Measurements from ENCODE around the gene PNPLA2. TPM values are rescaled to one million over a fixed set of nuclear protein-coding genes. Genes with fewer than 3 reads are reported as not detected.

Gene PNPLA2
- total and polyA plus RNA-seq, 5 donors from 2014 or later = 23.9 to 195 (median 24.9) TPM

GRCh38 chr11:821512-822371 is 3.0 kb downstream of the PNPLA2 start:
- peaks cover 0 to 32% (median 10%) of the 10 kb centered on the region in 4 donors for H3K4me1 Mint-ChIP-seq
- Histone ChIP-seq H3K27me3 (ENCODE audit: control insufficient read depth, insufficient read depth, low read length) (no peaks in the 10 kb centered on the region), H3K4me1 (ENCODE audit: control insufficient read depth, insufficient read depth, low read length, poor library complexity, severe bottlenecking) (peaks cover 30% of the 10 kb centered on the region), H3K36me3 (ENCODE audit: control insufficient read depth, insufficient read depth, low read length) (peaks cover 10% of the 10 kb centered on the region), H3K9me3 (ENCODE audit: control insufficient read depth in 2 of 2, low read length in 2 of 2) (no peaks in the 10 kb centered on the region), H3K27ac (ENCODE audit: insufficient read depth, low read length, poor library complexity, severe bottlenecking) (no peak overlapping the region), H3K4me3 (ENCODE audit: low read depth, low read length) (no peak overlapping the region)
- ATAC-seq (ENCODE audit: low read depth in 2 of 2) (no peak), DNase-seq (no peak)
- peaks cover 10% of the 10 kb centered on the region for H3K36me3 Mint-ChIP-seq
- H3K27ac Mint-ChIP-seq = no peak overlapping the region
- H3K4me3 Mint-ChIP-seq = peak overlapping the region; percentile 90 to 95 (median 92)
- H3K9me3 Mint-ChIP-seq = no peaks in the 10 kb centered on the region
- peaks cover 6% of the 10 kb centered on the region for H3K27me3 Mint-ChIP-seq

- H3K4me1 ChIP-seq (ENCODE audit: control insufficient read depth, insufficient read depth, low read length, poor library complexity, severe bottlenecking) = peaks cover 40% of the 10 kb centered on the region
- peaks cover 19% of the 10 kb centered on the region for H3K27me3 Mint-ChIP-seq
- H3K36me3 ChIP-seq (ENCODE audit: control insufficient read depth, insufficient read depth, low read length) = peaks cover 10% of the 10 kb centered on the region
- DNase-seq = no peak
- H3K4me3 Mint-ChIP-seq = peak overlapping the region in 2 of 4 donors; percentile 38 to 41
- no peaks in the 10 kb centered on the region for H3K9me3 ChIP-seq (ENCODE audit: control insufficient read depth in 2 of 2, low read length in 2 of 2)
- H3K36me3 Mint-ChIP-seq = peaks cover 10% of the 10 kb centered on the region
- no peak overlapping the region for H3K27ac ChIP-seq (ENCODE audit: insufficient read depth, low read length, poor library complexity, severe bottlenecking)
- H3K27ac Mint-ChIP-seq = no peak overlapping the region
- no peaks in the 10 kb centered on the region for H3K27me3 ChIP-seq (ENCODE audit: control insufficient read depth, insufficient read depth, low read length)
- no peaks in the 10 kb centered on the region for H3K9me3 Mint-ChIP-seq
- peaks cover 0 to 40% (median 16%) of the 10 kb centered on the region in 4 donors for H3K4me1 Mint-ChIP-seq
- no peak overlapping the region for H3K4me3 ChIP-seq (ENCODE audit: low read depth, low read length)
- ATAC-seq (ENCODE audit: low read depth in 2 of 2) = no peak
Measured at GRCh38 chr11:823441-824291, 5.0 kb downstream of the PNPLA2 start.

GRCh38 chr11:824292-824880 is 5.7 kb downstream of the PNPLA2 start:
- no peak for DNase-seq
- peaks cover 42% of the 10 kb centered on the region for H3K4me1 ChIP-seq (ENCODE audit: control insufficient read depth, insufficient read depth, low read length, poor library complexity, severe bottlenecking)
- H3K36me3 ChIP-seq (ENCODE audit: control insufficient read depth, insufficient read depth, low read length) = peaks cover 10% of the 10 kb centered on the region

GRCh38 chr11:824942-825341 is 6.2 kb downstream of the PNPLA2 start:
- H3K4me1 ChIP-seq (ENCODE audit: control insufficient read depth, insufficient read depth, low read length, poor library complexity, severe bottlenecking) = peaks cover 47% of the 10 kb centered on the region
- no peaks in the 10 kb centered on the region for H3K9me3 ChIP-seq (ENCODE audit: control insufficient read depth in 2 of 2, low read length in 2 of 2)
- peaks cover 0 to 51% (median 16%) of the 10 kb centered on the region in 4 donors for H3K4me1 Mint-ChIP-seq
- no peaks in the 10 kb centered on the region for H3K27me3 ChIP-seq (ENCODE audit: control insufficient read depth, insufficient read depth, low read length)
- H3K4me3 ChIP-seq (ENCODE audit: low read depth, low read length) = no peak overlapping the region
- H3K27ac Mint-ChIP-seq = peak overlapping the region in 1 of 3 donors; percentile 56
- H3K27me3 Mint-ChIP-seq = peaks cover 30% of the 10 kb centered on the region
- peaks cover 10% of the 10 kb centered on the region for H3K36me3 Mint-ChIP-seq
- no peaks in the 10 kb centered on the region for H3K9me3 Mint-ChIP-seq
- H3K4me3 Mint-ChIP-seq = peak overlapping the region in 2 of 4 donors; percentile 54 to 74
- ATAC-seq (ENCODE audit: low read depth in 2 of 2) = no peak
- no peak for DNase-seq
- no peak overlapping the region for H3K27ac ChIP-seq (ENCODE audit: insufficient read depth, low read length, poor library complexity, severe bottlenecking)
- peaks cover 10% of the 10 kb centered on the region for H3K36me3 ChIP-seq (ENCODE audit: control insufficient read depth, insufficient read depth, low read length)

More at GRCh38 chr11:824292-824880, 5.7 kb downstream of the PNPLA2 start:
- peaks cover 10% of the 10 kb centered on the region for H3K36me3 Mint-ChIP-seq
- H3K4me1 Mint-ChIP-seq = peaks cover 0 to 46% (median 16%) of the 10 kb centered on the region in 4 donors
- no peak overlapping the region for H3K27ac ChIP-seq (ENCODE audit: insufficient read depth, low read length, poor library complexity, severe bottlenecking)
- H3K9me3 Mint-ChIP-seq = no peaks in the 10 kb centered on the region
- no peaks in the 10 kb centered on the region for H3K9me3 ChIP-seq (ENCODE audit: control insufficient read depth in 2 of 2, low read length in 2 of 2)
- no peaks in the 10 kb centered on the region for H3K27me3 ChIP-seq (ENCODE audit: control insufficient read depth, insufficient read depth, low read length)
- no peak overlapping the region for H3K27ac Mint-ChIP-seq
- peak overlapping the region in 1 of 4 donors; percentile 54 for H3K4me3 Mint-ChIP-seq
- H3K27me3 Mint-ChIP-seq = peaks cover 27% of the 10 kb centered on the region
- H3K4me3 ChIP-seq (ENCODE audit: low read depth, low read length) = no peak overlapping the region
- no peak for ATAC-seq (ENCODE audit: low read depth in 2 of 2)

GRCh38 chr11:825366-826226 is 6.9 kb downstream of the PNPLA2 start:
- no peak for DNase-seq
- H3K27me3 ChIP-seq (ENCODE audit: control insufficient read depth, insufficient read depth, low read length) = no peaks in the 10 kb centered on the region
- Mint-ChIP-seq H3K4me1 (peaks cover 0 to 54% (median 16%) of the 10 kb centered on the region in 4 donors), H3K4me3 (peak overlapping the region in 1 of 4 donors; percentile 85), H3K27me3 (peaks cover 30% of the 10 kb centered on the region), H3K36me3 (peaks cover 10% of the 10 kb centered on the region), H3K9me3 (no peaks in the 10 kb centered on the region), H3K27ac (no peak overlapping the region)
- no peak overlapping the region for H3K4me3 ChIP-seq (ENCODE audit: low read depth, low read length)
- peaks cover 10% of the 10 kb centered on the region for H3K36me3 ChIP-seq (ENCODE audit: control insufficient read depth, insufficient read depth, low read length)
- peaks cover 50% of the 10 kb centered on the region for H3K4me1 ChIP-seq (ENCODE audit: control insufficient read depth, insufficient read depth, low read length, poor library complexity, severe bottlenecking)
- H3K9me3 ChIP-seq (ENCODE audit: control insufficient read depth in 2 of 2, low read length in 2 of 2) = no peaks in the 10 kb centered on the region
- no peak for ATAC-seq (ENCODE audit: low read depth in 2 of 2)
- no peak overlapping the region for H3K27ac ChIP-seq (ENCODE audit: insufficient read depth, low read length, poor library complexity, severe bottlenecking)

- Histone ChIP-seq H3K27me3 (ENCODE audit: control insufficient read depth, insufficient read depth, low read length) (no peaks in the 10 kb centered on the region), H3K36me3 (ENCODE audit: control insufficient read depth, insufficient read depth, low read length) (peaks cover 10% of the 10 kb centered on the region), H3K4me3 (ENCODE audit: low read depth, low read length) (no peak overlapping the region), H3K4me1 (ENCODE audit: control insufficient read depth, insufficient read depth, low read length, poor library complexity, severe bottlenecking) (peaks cover 50% of the 10 kb centered on the region), H3K27ac (ENCODE audit: insufficient read depth, low read length, poor library complexity, severe bottlenecking) (no peak overlapping the region), H3K9me3 (ENCODE audit: control insufficient read depth in 2 of 2, low read length in 2 of 2) (no peaks in the 10 kb centered on the region)
- ATAC-seq (ENCODE audit: low read depth in 2 of 2) (no peak), DNase-seq (no peak)
- H3K4me1 Mint-ChIP-seq = peaks cover 0 to 50% (median 13%) of the 10 kb centered on the region in 4 donors
- no peaks in the 10 kb centered on the region for H3K9me3 Mint-ChIP-seq
- peak overlapping the region; percentile 77 to 91 (median 84) for H3K4me3 Mint-ChIP-seq
- H3K36me3 Mint-ChIP-seq = peaks cover 10% of the 10 kb centered on the region
- peaks cover 31% of the 10 kb centered on the region for H3K27me3 Mint-ChIP-seq
- no peak overlapping the region for H3K27ac Mint-ChIP-seq
Measured at GRCh38 chr11:826227-826621, 7.5 kb downstream of the PNPLA2 start.

GRCh38 chr11:826836-827145 is 8.1 kb downstream of the PNPLA2 start:
- peaks cover 10% of the 10 kb centered on the region for H3K36me3 Mint-ChIP-seq
- Histone ChIP-seq H3K9me3 (ENCODE audit: control insufficient read depth in 2 of 2, low read length in 2 of 2) (no peaks in the 10 kb centered on the region), H3K4me1 (ENCODE audit: control insufficient read depth, insufficient read depth, low read length, poor library complexity, severe bottlenecking) (peaks cover 52% of the 10 kb centered on the region), H3K27me3 (ENCODE audit: control insufficient read depth, insufficient read depth, low read length) (no peaks in the 10 kb centered on the region), H3K36me3 (ENCODE audit: control insufficient read depth, insufficient read depth, low read length) (peaks cover 10% of the 10 kb centered on the region), H3K27ac (ENCODE audit: insufficient read depth, low read length, poor library complexity, severe bottlenecking) (no peak overlapping the region), H3K4me3 (ENCODE audit: low read depth, low read length) (no peak overlapping the region)
- H3K27ac Mint-ChIP-seq = no peak overlapping the region
- H3K4me3 Mint-ChIP-seq = peak overlapping the region; percentile 77 to 91 (median 84)
- no peaks in the 10 kb centered on the region for H3K9me3 Mint-ChIP-seq
- H3K4me1 Mint-ChIP-seq = peaks cover 0 to 49% (median 12%) of the 10 kb centered on the region in 4 donors
- peaks cover 37% of the 10 kb centered on the region for H3K27me3 Mint-ChIP-seq
- DNase-seq (peak in 1 of 3 donors; percentile 45), ATAC-seq (ENCODE audit: low read depth in 2 of 2) (peak in 1 of 2 donors; percentile 7)
